Suppressor macrophage treated with lipopolysaccharide for 4 hours (primary cell): ENCODE results near the gene PLA2G5.
A peak's percentile ranks its signal among the peaks of the same experiment; 100 is the strongest.
"Not testable (repeated sequence)": the region's sequence is repeated elsewhere in the genome, so short reads cannot be mapped to it uniquely, and the experiment has no call there.

Experiments used
- DNase-seq: peaks from one replicate; pipeline ENCODE4 v3.0.0-alpha.2; 2020

Gene PLA2G5

DNA sequence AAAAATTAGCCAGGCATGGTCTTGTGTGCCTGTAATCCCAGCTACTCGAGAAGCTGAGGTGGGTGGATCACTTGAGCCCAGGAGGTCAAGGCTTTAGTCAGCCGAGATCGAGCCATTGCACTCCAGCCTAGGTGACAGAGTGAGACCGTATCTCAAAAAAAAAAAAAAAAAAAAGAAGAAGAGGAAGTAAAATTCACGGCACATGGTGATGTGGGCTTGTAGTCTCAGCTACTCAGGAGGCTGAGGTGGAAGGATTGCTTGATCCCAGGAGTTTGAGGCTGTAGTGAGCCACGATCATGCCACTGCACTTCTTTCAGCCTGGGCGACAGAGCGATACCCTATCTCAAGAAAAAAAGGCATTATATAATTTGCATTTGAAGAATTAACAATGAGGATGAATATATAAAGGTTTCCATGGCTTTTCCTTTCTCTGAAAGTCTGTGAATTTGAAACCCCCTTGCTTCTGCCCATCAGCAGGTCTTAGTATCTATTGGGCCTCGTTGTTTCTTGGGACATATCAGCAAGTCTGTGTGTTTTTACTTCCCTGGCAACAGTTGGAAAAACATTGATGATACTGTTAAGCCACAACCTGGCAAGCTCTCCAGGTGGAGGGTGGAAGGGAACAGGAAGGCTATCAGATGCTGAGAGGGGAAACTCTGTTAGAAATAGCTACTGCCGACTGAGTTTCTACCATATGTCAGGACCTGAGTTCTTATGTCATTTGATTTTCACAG is 53.9 kb downstream of the PLA2G5 start:
- DNase-seq, result no peak

GRCh38 chr1:20124456-20125057 is 54.6 kb downstream of the PLA2G5 start:
- peak; percentile 55 for DNase-seq

DNA sequence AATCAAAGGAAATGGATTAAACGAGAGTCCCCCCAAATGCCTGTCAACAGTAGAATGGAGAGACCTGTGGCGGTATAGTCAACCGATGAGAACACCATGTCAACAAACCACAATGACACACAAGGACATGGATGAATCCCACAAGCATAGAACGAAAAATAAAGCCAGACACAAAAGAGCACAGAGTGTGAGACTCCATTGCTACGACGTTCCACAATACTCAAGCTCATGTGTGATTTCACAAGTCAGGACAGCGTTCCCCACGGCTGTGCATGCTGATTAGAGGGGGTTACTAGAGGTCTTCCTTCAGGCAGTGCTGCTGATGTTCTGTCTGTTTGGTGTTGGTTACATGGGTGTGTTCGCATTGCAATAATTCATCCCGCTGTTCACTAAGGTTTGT is 55.1 kb downstream of the PLA2G5 start:
- DNase-seq, result no peak

DNA sequence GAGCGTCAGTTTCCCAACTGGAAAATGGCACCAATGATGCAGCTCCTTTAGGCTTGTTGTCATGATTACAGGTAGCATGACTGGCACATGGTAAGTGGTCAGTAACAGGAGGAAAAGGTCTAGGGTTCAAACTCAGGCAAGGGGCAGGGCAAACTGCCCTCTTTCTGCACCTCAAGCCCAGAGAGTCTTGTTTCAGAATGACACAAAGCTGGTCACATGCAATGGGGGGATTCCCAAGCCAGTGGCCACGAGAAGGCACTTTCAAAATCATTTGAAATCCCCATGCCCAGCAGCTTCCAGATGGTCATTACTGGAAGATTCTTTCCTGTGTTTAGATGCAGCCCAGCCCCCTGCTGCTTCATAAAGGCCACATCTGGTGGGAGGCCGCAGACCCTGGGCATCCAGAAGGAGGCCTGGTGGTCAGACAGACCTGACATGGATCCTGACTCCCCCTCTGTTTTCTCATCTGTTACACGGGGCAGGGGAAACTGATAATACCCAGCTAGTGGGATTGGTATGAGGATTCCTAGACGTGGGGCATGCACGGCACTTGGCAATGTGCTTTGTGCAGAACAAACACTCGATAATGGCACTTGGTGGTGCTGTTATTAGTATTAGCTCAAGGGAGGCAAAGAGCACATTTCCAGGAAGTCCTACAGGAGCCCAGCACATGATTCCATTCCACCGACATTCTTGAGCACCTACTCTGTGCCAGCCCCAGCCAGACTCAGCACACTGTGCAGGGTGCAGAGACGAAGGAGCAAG is 56.2 kb downstream of the PLA2G5 start:
- peak; percentile 82 for DNase-seq

- DNase-seq, result no peak
Measured at GRCh38 chr1:20126806-20127440, 56.9 kb downstream of the PLA2G5 start.

DNA sequence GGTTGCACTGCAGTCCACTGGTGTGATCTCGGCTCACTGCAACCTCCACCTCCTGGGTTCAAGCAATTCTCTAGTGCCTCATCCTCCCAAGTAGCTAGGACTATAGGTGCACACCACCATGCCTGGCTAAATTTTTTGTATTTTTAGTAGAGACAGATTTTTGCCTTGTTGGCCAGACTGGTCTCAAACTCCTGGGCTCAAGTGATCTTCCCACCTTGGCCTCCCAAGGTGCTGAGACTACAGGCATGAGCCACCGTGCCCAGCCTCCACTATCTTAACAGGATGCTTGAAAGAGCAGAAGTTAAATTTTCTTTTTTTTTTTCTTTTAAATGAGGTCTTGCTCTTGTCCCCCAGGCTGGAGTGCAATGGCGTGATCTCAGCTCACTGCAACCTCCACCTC is 60.5 kb downstream of the PLA2G5 start:
- DNase-seq, result not testable (repeated sequence)

DNA sequence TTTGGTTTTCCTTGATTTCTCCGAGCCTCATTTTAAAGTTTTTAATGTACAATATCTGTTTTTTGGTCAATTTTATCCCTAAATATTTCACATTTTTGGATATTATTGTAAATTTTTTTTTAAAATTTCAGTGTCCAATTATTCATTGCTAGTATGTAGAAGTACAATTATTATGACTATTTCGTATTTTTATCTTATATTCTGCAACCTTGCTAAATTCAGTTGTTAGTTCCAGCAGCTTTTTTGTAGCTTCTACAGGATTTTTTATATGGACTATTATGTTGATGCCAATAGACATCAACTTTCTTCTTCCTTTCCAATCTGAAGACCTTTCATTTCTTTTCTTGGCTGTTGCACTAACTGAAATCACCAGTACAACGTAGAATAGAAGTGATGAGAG is 65.0 kb downstream of the PLA2G5 start:
- DNase-seq, result no peak

- DNase-seq, result no peak
Measured at GRCh38 chr1:20136249-20136648, 66.3 kb downstream of the PLA2G5 start.

- DNase-seq, result no peak
Measured at GRCh38 chr1:20137055-20137454, 67.1 kb downstream of the PLA2G5 start.

GRCh38 chr1:20137604-20138003 is 67.6 kb downstream of the PLA2G5 start:
- DNase-seq, result no peak

- DNase-seq, result no peak
Measured at GRCh38 chr1:20138346-20138745, 68.4 kb downstream of the PLA2G5 start.

- DNase-seq, result no peak
Measured at GRCh38 chr1:20138961-20139550, 69.1 kb downstream of the PLA2G5 start, which contains the start of gene PLA2G2F. Gene PLA2G2F (plus strand): TSS chr1:20139323. CDS start chr1:20139428, 105 bp downstream.

DNA sequence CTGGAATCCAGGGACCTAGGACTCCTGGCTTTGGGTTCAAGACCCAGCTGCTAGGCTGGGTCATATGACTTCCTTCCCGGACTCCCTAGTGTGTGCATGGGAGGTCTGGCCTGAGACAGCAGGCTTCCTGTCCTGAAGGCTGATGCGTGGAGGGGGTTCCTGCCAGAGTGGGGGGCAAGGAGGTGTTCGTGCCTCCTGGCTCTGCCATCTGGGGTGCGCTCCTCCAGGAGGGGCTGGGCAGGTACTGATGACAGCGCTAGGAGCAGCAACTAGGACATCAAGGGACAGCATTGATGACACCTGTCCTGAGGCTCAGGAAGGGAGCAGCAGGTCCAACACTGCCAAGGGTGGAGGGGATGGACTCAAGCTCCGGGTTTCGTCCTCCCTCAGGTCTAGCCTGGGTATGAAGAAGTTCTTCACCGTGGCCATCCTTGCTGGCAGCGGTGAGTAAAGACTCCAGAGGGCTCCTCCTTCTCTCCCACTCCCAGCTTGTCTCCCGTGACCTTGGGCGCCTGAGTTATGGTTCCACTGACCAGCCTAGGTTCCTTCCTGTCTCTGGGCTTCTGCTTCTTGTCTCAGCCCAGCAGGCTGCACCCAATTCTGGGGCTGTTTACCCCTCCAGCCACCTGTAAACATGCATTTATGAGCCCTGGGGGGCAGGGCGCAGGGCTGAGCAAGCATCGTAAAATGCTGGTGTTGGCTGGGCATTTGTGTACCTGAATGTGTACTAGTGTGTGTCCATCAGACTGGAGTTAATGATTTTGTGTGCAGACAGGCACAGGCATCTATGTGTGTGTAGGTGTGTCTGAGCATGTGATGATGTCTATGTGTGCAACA is 70.0 kb downstream of the PLA2G5 start:
- no peak for DNase-seq

GRCh38 chr1:20141001-20141400 is 71.0 kb downstream of the PLA2G5 start:
- no peak for DNase-seq

DNA sequence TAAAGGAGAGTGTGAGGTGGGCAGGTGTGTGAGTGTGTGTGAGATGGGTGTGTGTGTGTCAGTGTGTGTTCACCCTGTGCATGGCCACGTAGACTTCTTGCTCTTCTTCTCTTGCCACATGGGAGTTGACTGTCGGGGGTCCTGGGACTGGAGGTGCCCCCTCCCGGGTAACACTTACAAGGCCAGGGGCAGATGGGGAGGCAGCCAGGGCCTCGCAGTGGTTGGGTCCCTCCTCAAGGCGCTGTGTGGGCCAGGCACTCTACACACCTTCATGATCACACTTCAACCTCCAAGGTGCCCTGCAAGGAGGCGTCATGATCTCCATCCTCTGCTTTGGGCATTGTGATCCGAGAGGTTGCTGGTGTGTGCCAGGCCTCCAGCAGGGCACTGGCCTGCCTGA is 71.5 kb downstream of the PLA2G5 start:
- DNase-seq, result no peak
